Fibroblast of skin of right quadriceps (primary cell): ENCODE measurements around the gene ABHD3.
A peak's percentile ranks its signal among the peaks of the same experiment; 100 is the strongest.
"Not testable (repeated sequence)": the region's sequence is repeated elsewhere in the genome, so short reads cannot be mapped to it uniquely, and the experiment has no call there.

Experiments used
- DNase-seq: peaks from one replicate; pipeline ENCODE4 v3.0.0-alpha.2; 2013

Gene ABHD3

GRCh38 chr18:21640375-21640774 lies 64.2 kb downstream of the ABHD3 start:
- not testable (repeated sequence) for DNase-seq

DNA sequence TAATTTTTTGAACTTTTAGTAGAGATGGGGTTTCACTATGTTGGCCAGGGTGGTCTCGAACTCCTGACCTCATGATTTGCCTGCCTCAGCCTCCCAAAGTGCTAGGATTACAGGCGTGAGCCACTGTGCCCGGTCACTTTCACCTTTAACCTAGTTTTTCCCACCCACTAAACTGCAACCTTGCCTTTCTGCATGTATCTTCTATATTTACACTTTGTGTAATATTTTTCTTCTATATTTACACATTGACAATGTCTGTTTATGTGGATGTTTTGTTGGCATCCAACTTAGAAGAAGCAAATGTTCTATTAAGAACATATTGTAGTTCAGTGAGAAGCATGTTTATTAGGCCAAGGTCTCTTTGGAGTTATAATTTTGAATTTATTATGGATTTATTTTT lies 65.8 kb downstream of the ABHD3 start:
- no peak for DNase-seq

DNA sequence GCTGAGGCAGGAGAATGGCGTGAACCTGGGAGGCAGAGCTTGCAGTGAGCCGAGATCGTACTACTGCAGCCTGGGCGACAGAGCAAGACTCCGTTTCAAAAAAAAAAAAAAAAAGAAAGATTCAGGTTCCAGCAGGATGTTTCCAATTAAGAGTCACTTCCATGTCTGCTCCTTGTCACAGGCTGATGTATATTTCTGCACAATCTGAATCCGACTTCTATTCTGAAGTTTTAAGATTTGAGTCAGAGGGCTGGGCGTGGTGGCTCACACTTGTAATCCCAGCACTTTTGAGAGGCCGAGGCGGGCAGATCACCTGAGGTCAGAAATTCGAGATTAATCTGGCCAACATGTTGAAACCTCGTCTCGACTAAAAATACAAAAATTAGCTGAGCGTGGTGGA lies 67.8 kb downstream of the ABHD3 start:
- DNase-seq: peak; percentile 5

DNA sequence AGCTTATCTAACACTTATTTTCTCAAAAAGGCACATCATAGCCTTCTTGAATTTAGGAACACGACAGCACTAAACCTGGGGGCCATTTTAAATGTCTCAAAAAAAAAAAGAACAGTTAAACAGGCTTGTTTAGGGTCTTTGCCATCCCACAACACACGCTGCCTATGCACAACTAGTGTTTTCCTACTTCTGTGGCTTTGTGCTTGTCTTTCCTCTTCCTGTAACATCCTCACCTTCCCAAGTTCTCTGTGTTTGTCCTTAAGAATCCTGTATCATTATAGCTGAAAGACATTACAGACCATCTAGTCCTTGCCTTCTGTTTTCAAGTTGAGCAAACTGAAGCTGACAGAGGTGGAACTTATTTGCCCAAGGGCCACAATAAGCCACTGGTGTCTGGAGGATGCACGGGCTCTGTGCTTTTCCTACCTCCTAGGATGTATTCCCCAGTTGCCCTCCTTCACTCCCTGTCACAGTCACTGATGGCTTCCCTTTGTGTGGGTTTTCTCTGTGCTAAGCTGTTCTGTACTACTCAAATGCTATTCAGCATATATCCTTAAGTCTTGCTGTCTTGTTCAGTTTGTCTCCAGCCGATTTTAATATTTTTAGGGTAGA lies 69.9 kb downstream of the ABHD3 start:
- no peak for DNase-seq

GRCh38 chr18:21632393-21632792 lies 72.2 kb downstream of the ABHD3 start:
- DNase-seq: no peak

DNA sequence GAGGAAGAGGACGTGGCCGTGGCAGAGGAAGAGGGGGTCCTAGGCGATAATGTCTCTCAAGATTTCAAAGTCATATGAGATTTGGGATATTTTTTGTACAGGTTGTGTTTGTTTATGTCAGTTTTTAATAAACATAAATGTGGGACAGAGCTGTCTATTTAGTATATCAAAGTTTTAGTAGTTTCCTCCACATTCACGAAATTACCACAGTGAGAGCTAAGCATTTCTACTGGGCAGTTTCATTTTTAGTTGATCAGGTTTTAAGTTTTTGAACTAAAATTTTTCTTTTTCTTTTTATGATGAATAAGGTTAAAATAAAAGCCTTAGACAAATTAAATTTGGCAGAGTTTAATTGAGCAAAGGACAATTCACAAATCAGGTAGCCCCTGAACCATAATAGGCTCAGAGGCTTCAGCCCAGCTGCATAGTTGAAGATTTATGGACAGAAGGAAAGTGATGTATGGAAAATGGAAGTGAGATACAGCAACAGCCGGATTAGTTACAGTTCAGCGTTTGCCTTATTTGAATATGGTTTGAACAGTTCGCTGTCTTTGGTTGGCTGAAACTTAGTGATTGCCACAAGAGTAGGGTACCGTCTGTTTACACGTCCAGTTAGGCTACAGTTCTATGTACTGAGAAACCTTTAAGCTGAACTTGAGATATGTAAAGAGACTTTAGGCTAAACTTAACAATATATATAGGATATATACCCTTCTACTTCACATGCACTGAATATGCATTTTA lies 75.3 kb downstream of the ABHD3 start:
- DNase-seq: no peak

GRCh38 chr18:21621640-21622039 lies 82.9 kb downstream of the ABHD3 start:
- DNase-seq: not testable (repeated sequence)

DNA sequence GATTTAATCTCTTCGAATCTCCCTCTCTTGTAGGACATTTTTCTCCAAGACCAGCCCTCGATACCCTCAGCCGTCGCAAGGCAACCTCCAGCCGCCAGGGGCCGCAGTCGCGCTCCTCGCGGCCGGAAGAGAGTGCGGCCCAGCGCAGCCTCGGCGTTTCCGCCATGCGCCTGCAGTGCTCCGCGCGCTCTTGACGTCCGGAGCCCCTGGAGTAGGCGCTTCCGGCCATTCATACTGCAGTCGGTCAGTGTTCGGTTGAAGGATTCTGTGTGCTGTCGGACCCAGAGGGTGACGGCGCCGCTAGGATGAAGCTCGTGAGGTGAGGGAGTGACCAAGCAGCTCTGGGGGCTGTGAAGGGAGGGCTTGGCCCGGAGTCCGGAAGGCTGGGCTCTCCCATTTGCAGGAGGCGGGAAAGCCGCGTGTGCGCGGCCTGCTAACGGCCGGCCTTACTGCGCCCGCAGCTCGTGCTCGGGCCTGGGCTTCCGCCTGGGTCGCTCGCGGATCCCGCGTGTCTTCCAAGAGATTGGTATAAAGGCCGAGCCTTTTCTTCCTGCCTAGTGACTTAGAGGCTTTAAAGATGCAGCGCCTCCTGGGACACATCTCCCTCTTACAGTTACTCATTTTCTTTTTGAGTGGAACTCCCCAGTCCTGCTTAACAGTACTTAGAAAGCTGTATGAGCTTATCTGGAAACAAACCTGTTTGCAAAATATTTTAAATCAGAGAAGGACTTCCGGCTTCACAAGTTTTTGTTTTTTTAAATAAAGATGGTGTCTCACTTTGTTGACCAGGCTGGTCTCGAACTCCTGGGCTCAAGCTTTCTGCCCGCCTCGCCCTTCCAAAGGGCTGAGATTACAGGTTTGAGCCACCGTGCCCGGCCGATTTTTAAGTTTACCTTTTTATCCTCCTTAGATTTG lies 92.2 kb downstream of the ABHD3 start, which contains the start of gene SNRPD1:
SNRPD1 (plus strand) TSS at position 190 of the 915 bp plus-strand sequence; CDS start at position 306, 116 bp downstream.
- DNase-seq: peak; percentile 89

GRCh38 chr18:21611401-21612124 lies 93.0 kb downstream of the ABHD3 start:
- not testable (repeated sequence) for DNase-seq

DNA sequence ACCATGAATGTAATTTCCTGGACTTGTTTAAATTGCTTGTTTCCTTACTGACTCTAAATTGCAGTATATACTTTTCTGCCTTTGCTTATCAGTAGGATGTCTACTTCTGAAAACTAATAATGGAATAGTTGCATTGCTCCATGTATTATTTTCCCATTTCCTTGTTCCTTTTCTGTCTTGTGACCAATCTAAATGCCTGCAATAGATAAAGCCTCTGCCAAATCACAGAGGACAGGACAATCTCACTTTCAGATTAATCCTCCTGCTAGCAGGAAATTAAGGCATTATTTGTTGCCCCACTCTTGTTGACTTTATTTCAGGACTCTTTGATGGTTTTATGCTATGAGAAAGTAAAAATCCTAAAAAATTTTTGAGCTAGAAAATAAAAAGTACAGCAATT lies 99.4 kb downstream of the ABHD3 start:
- DNase-seq: no peak

DNA sequence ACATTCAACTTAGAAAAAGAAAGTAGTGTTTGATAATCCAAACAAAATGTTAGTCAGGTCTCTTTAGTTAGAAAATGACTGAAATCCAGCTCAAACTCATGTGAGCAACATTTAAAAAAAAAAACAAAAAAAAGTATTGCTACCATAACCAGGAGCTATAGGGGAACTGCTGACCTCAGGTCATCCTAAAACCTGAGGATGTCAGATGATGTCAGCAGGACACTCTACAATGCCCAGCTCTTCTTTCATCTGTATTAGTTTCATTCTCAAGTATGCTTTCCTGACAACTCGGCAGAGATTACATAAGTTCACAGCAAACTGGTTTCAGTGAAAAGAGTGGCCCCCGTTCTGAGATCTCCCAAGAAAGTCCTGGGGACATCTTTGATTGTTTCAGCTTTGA lies 99.9 kb downstream of the ABHD3 start:
- no peak for DNase-seq

DNA sequence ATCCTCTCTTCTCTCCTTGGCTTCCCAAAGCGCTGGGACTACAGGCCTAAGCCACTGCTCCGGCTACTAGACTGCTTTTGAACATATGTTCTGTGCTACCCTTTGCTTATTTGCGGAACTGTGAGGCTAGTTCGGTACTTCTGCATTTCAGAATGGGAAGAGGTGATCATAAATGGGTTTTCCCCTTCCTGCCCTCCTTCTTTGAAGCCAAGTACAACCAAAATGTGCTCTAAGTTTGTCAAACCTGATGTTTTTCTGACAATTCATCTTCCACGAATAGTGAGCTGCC lies 102.3 kb downstream of the ABHD3 start:
- no peak for DNase-seq
